ENCODE measurements around the gene NCEH1.
"Not testable (repeated sequence)": the region's sequence is repeated elsewhere in the genome, so short reads cannot be mapped to it uniquely, and the experiment has no call there.

The NCEH1 gene

DNA sequence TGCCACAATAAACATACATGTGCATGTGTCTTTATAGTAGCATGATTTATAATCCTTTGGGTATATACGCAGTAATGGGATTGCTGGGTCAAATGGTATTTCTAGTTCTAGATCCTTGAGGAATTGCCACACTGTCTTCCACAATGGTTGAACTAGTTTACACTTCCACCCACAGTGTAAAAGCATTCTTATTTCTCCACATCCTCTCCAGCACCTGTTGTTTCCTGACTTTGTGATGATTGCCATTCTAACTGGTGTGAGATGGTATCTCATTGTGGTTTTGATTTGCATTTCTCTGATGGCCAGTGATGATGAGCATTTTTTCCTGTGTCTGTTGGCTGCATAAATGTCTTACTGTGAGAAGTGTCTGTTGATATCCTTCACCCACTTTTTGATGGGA, 50.4 kb downstream of the NCEH1 start:
- no CpG with 5 or more reads among the region's 1 CpG for WGBS (ENCODE audit: extremely low coverage, insufficient coverage, insufficient read length)
- H2BK12ac ChIP-seq (ENCODE audit: low read length); H4K91ac ChIP-seq (ENCODE audit: low read depth, low read length); H3K9ac ChIP-seq (ENCODE audit: low read length); H3K4me3 ChIP-seq (ENCODE audit: low read depth, low read length); H3K4me1 ChIP-seq (ENCODE audit: control insufficient read depth in 1 of 2, insufficient read depth in 2 of 2, low read length in 2 of 2); H3K14ac ChIP-seq (ENCODE audit: low read length); H3K4ac ChIP-seq (ENCODE audit: low read depth, low read length); H3K27ac ChIP-seq (ENCODE audit: low read depth, low read length); H3K9me3 ChIP-seq (ENCODE audit: insufficient read depth, low read depth, low read length); H2BK5ac ChIP-seq (ENCODE audit: low read depth, low read length, poor library complexity); H3K18ac ChIP-seq (ENCODE audit: low read length); H3K23ac ChIP-seq (ENCODE audit: low read length); H3K36me3 ChIP-seq (ENCODE audit: control insufficient read depth in 1 of 2, insufficient read depth in 2 of 2, low read length in 2 of 2); H2AFZ ChIP-seq (ENCODE audit: insufficient read depth, low read length, poor library complexity); H3K27me3 ChIP-seq (ENCODE audit: insufficient read depth, low read length); H3K79me2 ChIP-seq (ENCODE audit: control insufficient read depth, insufficient read depth, low read length, poor library complexity); H3K4me2 ChIP-seq (ENCODE audit: low read length); H2BK120ac ChIP-seq (ENCODE audit: insufficient read depth, low read length, poor library complexity); H4K8ac ChIP-seq (ENCODE audit: low read depth, low read length); H2AK5ac ChIP-seq (ENCODE audit: low read length); H3K79me1 ChIP-seq (ENCODE audit: low read length); H4K12ac ChIP-seq (ENCODE audit: low read depth, low read length): not testable (repeated sequence)
- DNase-seq = peak in 1 of 2 donors; percentile 34

DNA sequence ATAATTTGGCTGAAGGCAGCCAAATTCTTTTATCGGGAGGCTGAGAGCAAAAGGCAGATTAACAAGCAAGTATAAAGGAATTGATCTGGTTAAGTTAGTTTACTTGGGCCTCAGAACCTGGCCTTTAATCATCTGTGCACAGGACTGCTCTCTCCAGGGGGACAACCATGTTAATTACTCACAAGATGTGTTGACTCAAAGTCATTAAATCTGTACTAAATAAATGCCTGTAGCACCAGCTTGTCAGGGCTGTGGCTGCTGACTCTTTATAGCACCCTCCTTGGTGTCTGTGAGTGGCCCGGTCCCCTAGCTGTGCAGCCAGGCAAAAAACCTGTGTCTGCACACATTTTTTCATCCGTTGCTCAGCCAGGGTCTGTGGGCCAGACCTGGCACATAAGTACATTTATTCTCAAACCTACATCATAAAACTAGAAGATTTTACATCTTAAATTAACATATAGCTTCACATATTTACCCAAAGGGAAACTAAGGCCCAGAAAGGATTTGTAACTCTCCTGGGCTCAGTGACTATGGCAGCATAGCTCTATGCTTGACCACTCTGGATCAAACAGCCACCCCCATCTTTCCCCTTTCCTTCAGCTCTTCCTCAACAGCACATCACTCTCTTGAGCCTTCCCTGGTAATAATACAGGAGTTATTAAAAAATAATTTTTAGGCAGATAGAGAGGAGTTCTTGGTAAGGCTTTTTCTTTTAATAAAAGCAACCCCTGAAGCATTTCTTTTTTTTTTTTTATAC, 51.4 kb downstream of the NCEH1 start:
- Histone ChIP-seq H4K12ac (ENCODE audit: low read depth, low read length) (no peak overlapping the region), H2AK5ac (ENCODE audit: low read length) (no peak overlapping the region), H3K27me3 (ENCODE audit: insufficient read depth, low read length) (no peaks in the 10 kb centered on the region), H4K91ac (ENCODE audit: low read depth, low read length) (no peak overlapping the region), H3K23ac (ENCODE audit: low read length) (no peak overlapping the region), H2BK5ac (ENCODE audit: low read depth, low read length, poor library complexity) (no peak overlapping the region), H3K4me2 (ENCODE audit: low read length) (no peak overlapping the region), H3K4ac (ENCODE audit: low read depth, low read length) (no peak overlapping the region), H3K18ac (ENCODE audit: low read length) (no peak overlapping the region), H3K79me1 (ENCODE audit: low read length) (no peaks in the 10 kb centered on the region), H3K9ac (ENCODE audit: low read length) (no peak overlapping the region), H3K14ac (ENCODE audit: low read length) (no peak overlapping the region), H2AFZ (ENCODE audit: insufficient read depth, low read length, poor library complexity) (no peak overlapping the region), H3K36me3 (ENCODE audit: control insufficient read depth in 1 of 2, insufficient read depth in 2 of 2, low read length in 2 of 2) (no peaks in the 10 kb centered on the region), H3K79me2 (ENCODE audit: control insufficient read depth, insufficient read depth, low read length, poor library complexity) (no peaks in the 10 kb centered on the region), H3K27ac (ENCODE audit: low read depth, low read length) (no peak overlapping the region), H2BK12ac (ENCODE audit: low read length) (no peak overlapping the region), H3K4me1 (ENCODE audit: control insufficient read depth in 1 of 2, insufficient read depth in 2 of 2, low read length in 2 of 2) (no peaks in the 10 kb centered on the region), H3K9me3 (ENCODE audit: insufficient read depth, low read depth, low read length) (no peaks in the 10 kb centered on the region), H3K4me3 (ENCODE audit: low read depth, low read length) (no peak overlapping the region), H4K8ac (ENCODE audit: low read depth, low read length) (no peak overlapping the region), H2BK120ac (ENCODE audit: insufficient read depth, low read length, poor library complexity) (no peak overlapping the region)
- WGBS (ENCODE audit: extremely low coverage, insufficient coverage, insufficient read length) = no CpG with 5 or more reads among the region's 3 CpGs
- DNase-seq = peak in 1 of 2 donors; percentile 12

DNA sequence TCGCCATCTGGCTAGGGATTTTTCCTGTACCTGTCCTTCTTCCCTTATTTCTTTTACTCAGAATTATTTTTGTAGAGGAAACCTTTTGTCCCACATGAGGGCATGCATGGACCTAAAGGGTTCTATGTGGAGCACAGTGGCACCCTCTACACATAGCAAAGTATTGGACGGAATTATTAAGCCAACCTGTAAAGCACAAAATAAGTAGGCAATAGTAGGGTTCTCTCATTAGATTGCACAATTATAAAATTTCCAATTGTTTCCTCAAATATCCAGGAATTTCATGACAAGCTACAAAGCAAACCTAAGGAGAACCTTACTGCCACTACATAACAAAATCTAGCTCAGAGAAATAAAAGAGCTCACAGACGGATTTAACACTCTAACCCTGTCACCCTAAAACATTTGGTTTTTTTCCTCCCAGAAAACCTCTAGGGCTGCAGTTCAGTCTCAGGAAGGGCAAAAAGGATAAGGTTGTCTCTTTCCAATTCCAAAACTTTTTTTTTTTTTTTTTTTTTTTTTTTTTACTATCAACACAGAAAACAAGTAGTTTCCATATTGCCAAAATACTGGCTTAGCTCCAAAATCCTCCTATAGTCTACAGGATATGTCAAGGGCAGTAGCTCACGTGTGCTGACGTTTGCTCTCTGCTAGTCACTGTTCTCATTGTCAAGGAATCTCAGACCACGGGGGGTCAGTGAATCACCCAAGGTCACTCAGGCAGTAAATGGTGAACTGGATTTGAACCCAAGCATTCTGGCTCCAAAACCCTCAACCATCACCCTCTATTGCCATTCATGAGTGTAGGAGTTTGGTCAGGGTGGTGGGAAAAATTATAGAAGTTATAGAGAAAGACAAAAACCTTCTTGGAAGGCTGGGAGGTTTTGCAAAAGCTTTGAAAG, 52.3 kb downstream of the NCEH1 start:
- Histone ChIP-seq H3K23ac (ENCODE audit: low read length) (no peak overlapping the region), H3K18ac (ENCODE audit: low read length) (no peak overlapping the region), H3K4ac (ENCODE audit: low read depth, low read length) (no peak overlapping the region), H3K4me2 (ENCODE audit: low read length) (no peak overlapping the region), H3K36me3 (ENCODE audit: control insufficient read depth in 1 of 2, insufficient read depth in 2 of 2, low read length in 2 of 2) (no peaks in the 10 kb centered on the region), H2BK12ac (ENCODE audit: low read length) (no peak overlapping the region), H3K27ac (ENCODE audit: low read depth, low read length) (no peak overlapping the region), H3K9ac (ENCODE audit: low read length) (peak overlapping the region; percentile 64), H3K4me3 (ENCODE audit: low read depth, low read length) (no peak overlapping the region), H3K14ac (ENCODE audit: low read length) (no peak overlapping the region), H3K79me1 (ENCODE audit: low read length) (no peaks in the 10 kb centered on the region), H3K79me2 (ENCODE audit: control insufficient read depth, insufficient read depth, low read length, poor library complexity) (no peaks in the 10 kb centered on the region), H2BK120ac (ENCODE audit: insufficient read depth, low read length, poor library complexity) (no peak overlapping the region), H2BK5ac (ENCODE audit: low read depth, low read length, poor library complexity) (no peak overlapping the region), H2AFZ (ENCODE audit: insufficient read depth, low read length, poor library complexity) (no peak overlapping the region), H3K27me3 (ENCODE audit: insufficient read depth, low read length) (no peaks in the 10 kb centered on the region), H4K91ac (ENCODE audit: low read depth, low read length) (no peak overlapping the region), H3K4me1 (ENCODE audit: control insufficient read depth in 1 of 2, insufficient read depth in 2 of 2, low read length in 2 of 2) (no peaks in the 10 kb centered on the region), H4K12ac (ENCODE audit: low read depth, low read length) (no peak overlapping the region), H4K8ac (ENCODE audit: low read depth, low read length) (no peak overlapping the region), H2AK5ac (ENCODE audit: low read length) (no peak overlapping the region), H3K9me3 (ENCODE audit: insufficient read depth, low read depth, low read length) (no peaks in the 10 kb centered on the region)
- DNase-seq = peak in 1 of 2 donors; percentile 66
- WGBS (ENCODE audit: extremely low coverage, insufficient coverage, insufficient read length) = no CpG with 5 or more reads among the region's 6 CpGs

DNA sequence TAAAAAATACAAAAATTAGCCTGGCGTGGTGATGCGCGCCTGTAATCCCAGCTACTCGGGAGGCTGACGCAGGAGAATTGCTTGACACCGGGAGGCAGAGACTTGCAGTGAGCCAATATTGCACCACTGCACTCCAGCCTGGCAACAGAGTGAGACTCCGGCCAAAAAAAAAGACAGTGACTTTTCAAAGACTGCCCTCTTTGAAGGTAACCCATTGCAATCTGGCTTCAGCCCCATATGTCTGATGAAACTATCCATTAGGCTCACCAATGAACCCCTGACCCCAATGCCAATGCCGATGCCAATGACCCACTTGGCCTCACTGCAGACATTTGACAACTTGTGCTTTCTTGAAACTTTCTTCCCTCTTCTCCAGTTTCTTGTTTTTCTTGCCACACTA, 54.3 kb downstream of the NCEH1 start:
- Histone ChIP-seq H2BK5ac (ENCODE audit: low read depth, low read length, poor library complexity) (no peak overlapping the region), H3K27ac (ENCODE audit: low read depth, low read length) (no peak overlapping the region), H2BK120ac (ENCODE audit: insufficient read depth, low read length, poor library complexity) (no peak overlapping the region), H3K79me2 (ENCODE audit: control insufficient read depth, insufficient read depth, low read length, poor library complexity) (no peaks in the 10 kb centered on the region), H4K8ac (ENCODE audit: low read depth, low read length) (no peak overlapping the region), H3K36me3 (ENCODE audit: control insufficient read depth in 1 of 2, insufficient read depth in 2 of 2, low read length in 2 of 2) (no peaks in the 10 kb centered on the region), H3K9me3 (ENCODE audit: insufficient read depth, low read depth, low read length) (no peaks in the 10 kb centered on the region), H3K4me1 (ENCODE audit: control insufficient read depth in 1 of 2, insufficient read depth in 2 of 2, low read length in 2 of 2) (no peaks in the 10 kb centered on the region), H2BK12ac (ENCODE audit: low read length) (no peak overlapping the region), H3K14ac (ENCODE audit: low read length) (no peak overlapping the region), H3K4ac (ENCODE audit: low read depth, low read length) (no peak overlapping the region), H3K4me3 (ENCODE audit: low read depth, low read length) (no peak overlapping the region), H4K12ac (ENCODE audit: low read depth, low read length) (no peak overlapping the region), H3K79me1 (ENCODE audit: low read length) (no peaks in the 10 kb centered on the region), H3K23ac (ENCODE audit: low read length) (no peak overlapping the region), H3K27me3 (ENCODE audit: insufficient read depth, low read length) (no peaks in the 10 kb centered on the region), H3K4me2 (ENCODE audit: low read length) (no peak overlapping the region), H3K9ac (ENCODE audit: low read length) (no peak overlapping the region), H4K91ac (ENCODE audit: low read depth, low read length) (no peak overlapping the region), H2AK5ac (ENCODE audit: low read length) (no peak overlapping the region), H2AFZ (ENCODE audit: insufficient read depth, low read length, poor library complexity) (no peak overlapping the region), H3K18ac (ENCODE audit: low read length) (no peak overlapping the region)
- WGBS (ENCODE audit: extremely low coverage, insufficient coverage, insufficient read length) = no CpG with 5 or more reads among the region's 8 CpGs
- no peak for DNase-seq
